GM18868 (cell line): ENCODE results near the gene AHCYL2.
"Not testable (repeated sequence)": the region's sequence is repeated elsewhere in the genome, so short reads cannot be mapped to it uniquely, and the experiment has no call there.

Experiments
- ATAC-seq: cut with Tn5 transposase; IDR thresholded peaks from one replicate; pipeline ENCODE4 v1.9.1; 2021; ENCODE audit warnings: mild to moderate bottlenecking, moderate library complexity; ENCODE audit not compliant: unreplicated experiment

Gene AHCYL2

GRCh38 chr7:129208667-129209066 is 16.2 kb upstream of the AHCYL2 start:
- no peak for ATAC-seq

- no peak for ATAC-seq
Measured at GRCh38 chr7:129209067-129209926, 15.5 kb upstream of the AHCYL2 start.

GRCh38 chr7:129210256-129210988 is 14.4 kb upstream of the AHCYL2 start:
- peak; percentile 72 for ATAC-seq

GRCh38 chr7:129210989-129211312 is 13.9 kb upstream of the AHCYL2 start:
- no peak for ATAC-seq

GRCh38 chr7:129212126-129212525 is 12.7 kb upstream of the AHCYL2 start:
- no peak for ATAC-seq

GRCh38 chr7:129212596-129212995 is 12.2 kb upstream of the AHCYL2 start:
- ATAC-seq, result no peak

- ATAC-seq, result no peak
Measured at GRCh38 chr7:129213828-129214227, 11.0 kb upstream of the AHCYL2 start.

GRCh38 chr7:129215691-129216090 is 9.1 kb upstream of the AHCYL2 start:
- ATAC-seq, result not testable (repeated sequence)

GRCh38 chr7:129216101-129216715 is 8.6 kb upstream of the AHCYL2 start:
- not testable (repeated sequence) for ATAC-seq

- not testable (repeated sequence) for ATAC-seq
Measured at GRCh38 chr7:129216821-129217416, 7.9 kb upstream of the AHCYL2 start.

GRCh38 chr7:129218514-129219062 is 6.2 kb upstream of the AHCYL2 start:
- ATAC-seq, result peak; percentile 66

- ATAC-seq, result not testable (repeated sequence)
Measured at GRCh38 chr7:129219166-129219565, 5.7 kb upstream of the AHCYL2 start.

- ATAC-seq, result no peak
Measured at GRCh38 chr7:129222064-129222463, 2.8 kb upstream of the AHCYL2 start.

GRCh38 chr7:129225206-129225930 is 538 bp downstream of the AHCYL2 start:
- peak; percentile 33 for ATAC-seq

GRCh38 chr7:129225931-129226572 is 1.2 kb downstream of the AHCYL2 start:
- ATAC-seq, result no peak

GRCh38 chr7:129227646-129228578 is 3.1 kb downstream of the AHCYL2 start:
- no peak for ATAC-seq

GRCh38 chr7:129228633-129229032 is 3.8 kb downstream of the AHCYL2 start:
- no peak for ATAC-seq

- ATAC-seq, result no peak
Measured at GRCh38 chr7:129231666-129232065, 6.8 kb downstream of the AHCYL2 start.

GRCh38 chr7:129238546-129238945 is 13.7 kb downstream of the AHCYL2 start:
- ATAC-seq, result no peak
